ENCODE results near the gene KRT78. TPM values are rescaled to one million over a fixed set of nuclear protein-coding genes. Genes with fewer than 3 reads are reported as not detected.

Gene KRT78
- total and polyA plus RNA-seq, 9 of the 15 experiments (the other 6 are each of a cell fraction or from before 2014, with no cell fraction given): not detected

DNA sequence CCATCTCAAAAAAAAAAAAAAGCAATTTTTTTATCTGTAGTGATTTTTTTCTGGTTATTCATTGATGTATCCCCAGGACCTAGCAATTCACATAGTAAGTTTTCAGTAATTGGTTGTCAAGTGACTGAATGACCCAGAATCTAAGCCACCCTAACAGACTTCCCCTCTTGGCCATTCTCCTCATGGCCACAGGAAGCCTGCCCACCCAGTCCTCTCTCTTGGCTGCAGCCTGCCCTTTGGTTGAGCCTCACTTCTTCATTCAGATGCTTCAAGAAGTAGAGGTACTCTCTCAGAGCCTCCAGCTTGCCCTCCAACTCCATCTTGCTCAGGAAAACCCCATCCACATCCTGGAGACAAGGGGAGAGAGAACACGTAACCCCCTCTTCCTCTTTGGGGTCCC, 2.8 kb downstream of the KRT78 start (continued):
- TF ChIP-seq FOXP1 (CRISPR knock-in tag; IDR thresholded peaks at IDR 0.05): no peak

DNA sequence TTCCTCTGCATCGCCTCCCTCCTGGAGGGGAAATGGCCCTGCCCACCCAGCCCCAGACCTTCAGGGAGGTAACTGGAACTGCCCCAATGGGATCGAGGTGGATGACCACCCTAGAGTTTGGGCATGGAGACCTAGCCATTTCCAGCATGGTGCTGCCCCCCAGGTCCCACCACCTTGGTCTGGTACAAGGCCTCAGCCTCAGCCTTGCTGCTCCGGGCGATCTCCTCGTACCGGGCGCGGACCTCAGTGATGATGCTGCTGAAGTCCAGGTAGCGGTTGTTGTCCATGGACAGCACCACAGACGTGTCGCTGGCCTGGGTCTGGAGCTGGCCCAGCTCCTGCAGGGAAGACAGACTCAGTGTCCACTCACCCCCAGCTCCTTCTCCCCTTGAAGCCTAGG, 4.4 kb downstream of the KRT78 start:
- intact Hi-C loops (cut with micrococcal nuclease): no loop called here
- POLR2A ChIA-PET: interaction anchor here (0.6 to 1.0 kb wide), 3 partner anchors 9 to 550 kb away, joined by 3 to 5 read pairs (median 3); no protein-coding TSS in a partner anchor
- ATAC-seq (no peak), FAIRE-seq (no peak), DNase-seq (ENCODE audit: extremely low read depth in 1 of 4, low spot score in 3 of 4) (no peak)
- Histone ChIP-seq H3K27ac (ENCODE audit: extremely low read depth, low read depth, low read length) (no peak overlapping the region), H4K20me1 (replicated peaks; ENCODE audit: control insufficient read depth, insufficient read depth, low read length) (peaks cover 6% of the 10 kb centered on the region; the same call in 1 of the 2 replicates), H3K9ac (ENCODE audit: insufficient read depth in 1 of 2, low read depth in 2 of 2, low read length in 2 of 2) (no peak overlapping the region), H3K4me1 (replicated peaks in 1 of 2; ENCODE audit: control insufficient read depth in 2 of 2, insufficient read depth in 2 of 2, low read length in 2 of 2) (no peaks in the 10 kb centered on the region), H3K9me3 (replicated peaks; ENCODE audit: control insufficient read depth, insufficient read depth, low read depth, low read length) (no peaks in the 10 kb centered on the region), H2AFZ (ENCODE audit: low read depth, low read length) (no peak overlapping the region), H3K4me2 (ENCODE audit: insufficient read depth, low read length) (no peak overlapping the region), H3K79me2 (ENCODE audit: control insufficient read depth, insufficient read depth, low read length) (no peaks in the 10 kb centered on the region), H3K36me3 (ENCODE audit: control insufficient read depth, insufficient read depth, low read length) (no peaks in the 10 kb centered on the region), H3K9me1 (ENCODE audit: control insufficient read depth, insufficient read depth, low read length) (no peaks in the 10 kb centered on the region), H3K4me3 (no peak overlapping the region), H3K27me3 (ENCODE audit: control insufficient read depth in 2 of 2, insufficient read depth in 2 of 2, low read length in 2 of 2) (peaks cover 20 to 58% of the 10 kb centered on the region in 2 experiments; a peak in 4 of 5 replicates)
- BruUV-seq (replicated peaks): no TSS peak
- 7% methylated on average over 10 of the region's 11 CpGs for WGBS (ENCODE audit: insufficient coverage, low coverage, missing lambda C conversion rate)
- CTCF ChIA-PET (ENCODE audit: low intra/inter-chr PET ratio): no interaction called here
- in situ Hi-C loops (cut with MboI): no loop called here
- TF ChIP-seq ELF1 (tag; IDR thresholded peaks at IDR 0.05) (no peak), ZBTB8A (IDR thresholded peaks at IDR 0.05; ENCODE audit: partially characterized antibody) (no peak), ATF1 (CRISPR knock-in tag; IDR thresholded peaks at IDR 0.05) (no peak), ATF1 (tag; IDR thresholded peaks at IDR 0.05) (no peak), POLR2AphosphoS2 (IDR thresholded peaks at IDR 0.05; ENCODE audit: low read length) (no peak), ZBTB9 (CRISPR knock-in tag; IDR thresholded peaks at IDR 0.05) (no peak), MAFG (tag; conservative IDR thresholded peaks at IDR 0.05) (no peak)
- TF ChIP-seq, protein P1, sequence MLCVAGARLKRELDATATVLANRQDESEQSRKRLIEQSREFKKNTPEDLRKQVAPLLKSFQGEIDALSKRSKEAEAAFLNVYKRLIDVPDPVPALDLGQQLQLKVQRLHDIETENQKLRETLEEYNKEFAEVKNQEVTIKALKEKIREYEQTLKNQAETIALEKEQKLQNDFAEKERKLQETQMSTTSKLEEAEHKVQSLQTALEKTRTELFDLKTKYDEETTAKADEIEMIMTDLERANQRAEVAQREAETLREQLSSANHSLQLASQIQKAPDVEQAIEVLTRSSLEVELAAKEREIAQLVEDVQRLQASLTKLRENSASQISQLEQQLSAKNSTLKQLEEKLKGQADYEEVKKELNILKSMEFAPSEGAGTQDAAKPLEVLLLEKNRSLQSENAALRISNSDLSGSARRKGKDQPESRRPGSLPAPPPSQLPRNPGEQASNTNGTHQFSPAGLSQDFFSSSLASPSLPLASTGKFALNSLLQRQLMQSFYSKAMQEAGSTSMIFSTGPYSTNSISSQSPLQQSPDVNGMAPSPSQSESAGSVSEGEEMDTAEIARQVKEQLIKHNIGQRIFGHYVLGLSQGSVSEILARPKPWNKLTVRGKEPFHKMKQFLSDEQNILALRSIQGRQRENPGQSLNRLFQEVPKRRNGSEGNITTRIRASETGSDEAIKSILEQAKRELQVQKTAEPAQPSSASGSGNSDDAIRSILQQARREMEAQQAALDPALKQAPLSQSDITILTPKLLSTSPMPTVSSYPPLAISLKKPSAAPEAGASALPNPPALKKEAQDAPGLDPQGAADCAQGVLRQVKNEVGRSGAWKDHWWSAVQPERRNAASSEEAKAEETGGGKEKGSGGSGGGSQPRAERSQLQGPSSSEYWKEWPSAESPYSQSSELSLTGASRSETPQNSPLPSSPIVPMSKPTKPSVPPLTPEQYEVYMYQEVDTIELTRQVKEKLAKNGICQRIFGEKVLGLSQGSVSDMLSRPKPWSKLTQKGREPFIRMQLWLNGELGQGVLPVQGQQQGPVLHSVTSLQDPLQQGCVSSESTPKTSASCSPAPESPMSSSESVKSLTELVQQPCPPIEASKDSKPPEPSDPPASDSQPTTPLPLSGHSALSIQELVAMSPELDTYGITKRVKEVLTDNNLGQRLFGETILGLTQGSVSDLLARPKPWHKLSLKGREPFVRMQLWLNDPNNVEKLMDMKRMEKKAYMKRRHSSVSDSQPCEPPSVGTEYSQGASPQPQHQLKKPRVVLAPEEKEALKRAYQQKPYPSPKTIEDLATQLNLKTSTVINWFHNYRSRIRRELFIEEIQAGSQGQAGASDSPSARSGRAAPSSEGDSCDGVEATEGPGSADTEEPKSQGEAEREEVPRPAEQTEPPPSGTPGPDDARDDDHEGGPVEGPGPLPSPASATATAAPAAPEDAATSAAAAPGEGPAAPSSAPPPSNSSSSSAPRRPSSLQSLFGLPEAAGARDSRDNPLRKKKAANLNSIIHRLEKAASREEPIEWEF (CRISPR knock-in tag; IDR thresholded peaks at IDR 0.05): no peak
- TF ChIP-seq, protein P2, sequence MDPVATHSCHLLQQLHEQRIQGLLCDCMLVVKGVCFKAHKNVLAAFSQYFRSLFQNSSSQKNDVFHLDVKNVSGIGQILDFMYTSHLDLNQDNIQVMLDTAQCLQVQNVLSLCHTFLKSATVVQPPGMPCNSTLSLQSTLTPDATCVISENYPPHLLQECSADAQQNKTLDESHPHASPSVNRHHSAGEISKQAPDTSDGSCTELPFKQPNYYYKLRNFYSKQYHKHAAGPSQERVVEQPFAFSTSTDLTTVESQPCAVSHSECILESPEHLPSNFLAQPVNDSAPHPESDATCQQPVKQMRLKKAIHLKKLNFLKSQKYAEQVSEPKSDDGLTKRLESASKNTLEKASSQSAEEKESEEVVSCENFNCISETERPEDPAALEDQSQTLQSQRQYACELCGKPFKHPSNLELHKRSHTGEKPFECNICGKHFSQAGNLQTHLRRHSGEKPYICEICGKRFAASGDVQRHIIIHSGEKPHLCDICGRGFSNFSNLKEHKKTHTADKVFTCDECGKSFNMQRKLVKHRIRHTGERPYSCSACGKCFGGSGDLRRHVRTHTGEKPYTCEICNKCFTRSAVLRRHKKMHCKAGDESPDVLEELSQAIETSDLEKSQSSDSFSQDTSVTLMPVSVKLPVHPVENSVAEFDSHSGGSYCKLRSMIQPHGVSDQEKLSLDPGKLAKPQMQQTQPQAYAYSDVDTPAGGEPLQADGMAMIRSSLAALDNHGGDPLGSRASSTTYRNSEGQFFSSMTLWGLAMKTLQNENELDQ (CRISPR knock-in tag; IDR thresholded peaks at IDR 0.05; ENCODE audit: borderline replicate concordance): no peak
- TF ChIP-seq, protein P3, sequence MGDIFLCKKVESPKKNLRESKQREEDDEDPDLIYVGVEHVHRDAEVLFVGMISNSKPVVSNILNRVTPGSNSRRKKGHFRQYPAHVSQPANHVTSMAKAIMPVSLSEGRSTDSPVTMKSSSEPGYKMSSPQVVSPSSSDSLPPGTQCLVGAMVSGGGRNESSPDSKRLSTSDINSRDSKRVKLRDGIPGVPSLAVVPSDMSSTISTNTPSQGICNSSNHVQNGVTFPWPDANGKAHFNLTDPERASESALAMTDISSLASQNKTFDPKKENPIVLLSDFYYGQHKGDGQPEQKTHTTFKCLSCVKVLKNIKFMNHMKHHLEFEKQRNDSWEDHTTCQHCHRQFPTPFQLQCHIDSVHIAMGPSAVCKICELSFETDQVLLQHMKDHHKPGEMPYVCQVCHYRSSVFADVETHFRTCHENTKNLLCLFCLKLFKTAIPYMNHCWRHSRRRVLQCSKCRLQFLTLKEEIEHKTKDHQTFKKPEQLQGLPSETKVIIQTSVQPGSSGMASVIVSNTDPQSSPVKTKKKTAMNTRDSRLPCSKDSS (IDR thresholded peaks at IDR 0.05; ENCODE audit: low read depth, partially characterized antibody): no peak

All from K562 (cell line).